ENCODE data around the gene BMP7.

GRCh38 chr20:57179265-57179664, 87.2 kb downstream of the BMP7 start:
- TF ChIP-seq NFATC3 (IDR thresholded peaks at IDR 0.05) (no peak), ATF3 (IDR thresholded peaks at IDR 0.05) (no peak), ATF3 (CRISPR knock-in tag; conservative IDR thresholded peaks at IDR 0.05) (no peak), ATF6 (CRISPR knock-in tag; IDR thresholded peaks at IDR 0.05) (no peak), POLR3A (IDR thresholded peaks at IDR 0.05; ENCODE audit: borderline replicate concordance, extremely low read depth, insufficient read depth, insufficient read length) (no peak), FOXJ3 (CRISPR knock-in tag; IDR thresholded peaks at IDR 0.05) (no peak), ZNF311 (CRISPR knock-in tag; IDR thresholded peaks at IDR 0.05) (no peak), ZSCAN29 (IDR thresholded peaks at IDR 0.05) (no peak), GMEB1 (CRISPR knock-in tag; IDR thresholded peaks at IDR 0.05) (no peak), POLR2AphosphoS2 (IDR thresholded peaks at IDR 0.05; ENCODE audit: low read length) (no peak), ZZZ3 (IDR thresholded peaks at IDR 0.05) (no peak), BRCA1 (IDR thresholded peaks at IDR 0.05) (no peak), BRCA1 (CRISPR knock-in tag; IDR thresholded peaks at IDR 0.05) (no peak), NBN (IDR thresholded peaks at IDR 0.05; ENCODE audit: low read depth) (no peak), ZFP36 (IDR thresholded peaks at IDR 0.05; ENCODE audit: low read depth, low read length, partially characterized antibody) (no peak), TGIF2 (CRISPR knock-in tag; IDR thresholded peaks at IDR 0.05) (no peak)

Data from K562 (cell line).